ENCODE data around the gene TSPAN8. TPM values are rescaled to one million over a fixed set of nuclear protein-coding genes. Genes with fewer than 3 reads are reported as not detected.
"Not testable (repeated sequence)": the region's sequence is repeated elsewhere in the genome, so short reads cannot be mapped to it uniquely, and the experiment has no call there.

TSPAN8 gene
- total RNA-seq, 1 experiment from 2014 or later = 0.37 TPM

- TF ChIP-seq, protein P1, sequence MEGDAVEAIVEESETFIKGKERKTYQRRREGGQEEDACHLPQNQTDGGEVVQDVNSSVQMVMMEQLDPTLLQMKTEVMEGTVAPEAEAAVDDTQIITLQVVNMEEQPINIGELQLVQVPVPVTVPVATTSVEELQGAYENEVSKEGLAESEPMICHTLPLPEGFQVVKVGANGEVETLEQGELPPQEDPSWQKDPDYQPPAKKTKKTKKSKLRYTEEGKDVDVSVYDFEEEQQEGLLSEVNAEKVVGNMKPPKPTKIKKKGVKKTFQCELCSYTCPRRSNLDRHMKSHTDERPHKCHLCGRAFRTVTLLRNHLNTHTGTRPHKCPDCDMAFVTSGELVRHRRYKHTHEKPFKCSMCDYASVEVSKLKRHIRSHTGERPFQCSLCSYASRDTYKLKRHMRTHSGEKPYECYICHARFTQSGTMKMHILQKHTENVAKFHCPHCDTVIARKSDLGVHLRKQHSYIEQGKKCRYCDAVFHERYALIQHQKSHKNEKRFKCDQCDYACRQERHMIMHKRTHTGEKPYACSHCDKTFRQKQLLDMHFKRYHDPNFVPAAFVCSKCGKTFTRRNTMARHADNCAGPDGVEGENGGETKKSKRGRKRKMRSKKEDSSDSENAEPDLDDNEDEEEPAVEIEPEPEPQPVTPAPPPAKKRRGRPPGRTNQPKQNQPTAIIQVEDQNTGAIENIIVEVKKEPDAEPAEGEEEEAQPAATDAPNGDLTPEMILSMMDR (IDR thresholded peaks at IDR 0.05) = no peak
- no peak for TF ChIP-seq SOX15 (CRISPR knock-in tag; IDR thresholded peaks at IDR 0.05)
- no peak for TF ChIP-seq GRHL2 (CRISPR knock-in tag; IDR thresholded peaks at IDR 0.05; ENCODE audit: insufficient replicate concordance, severe bottlenecking)
These were observed 8.5 kb upstream of the TSPAN8 start (continued) for GRCh38 chr12:71166280-71166679.

- POLR2A ChIA-PET; DNase-seq (ENCODE audit: low spot score); CTCF ChIA-PET; ATAC-seq; H3K4me1 Mint-ChIP-seq; H3K27me3 Mint-ChIP-seq (ENCODE audit: low read depth); H3K27ac Mint-ChIP-seq; H3K4me3 Mint-ChIP-seq: not testable (repeated sequence)
- Mint-ChIP-seq H3K9me3 (peaks cover 30% of the 10 kb centered on the region), H3K36me3 (peaks cover 19% of the 10 kb centered on the region)
These were observed 8.0 kb upstream of the TSPAN8 start for GRCh38 chr12:71165780-71166179.

GRCh38 chr12:71164568-71165197 lies 6.9 kb upstream of the TSPAN8 start:
- no peak for TF ChIP-seq ZNF416 (CRISPR knock-in tag; IDR thresholded peaks at IDR 0.05)
- no peak for TF ChIP-seq NR2C2 (CRISPR knock-in tag; IDR thresholded peaks at IDR 0.05)
- TF ChIP-seq ATF1 (CRISPR knock-in tag; IDR thresholded peaks at IDR 0.05) = no peak
- TF ChIP-seq JUN (CRISPR knock-in tag; IDR thresholded peaks at IDR 0.05) = no peak
- TF ChIP-seq KAT7 (CRISPR knock-in tag; IDR thresholded peaks at IDR 0.05; ENCODE audit: borderline replicate concordance) = no peak
- TF ChIP-seq ESRRA (CRISPR knock-in tag; IDR thresholded peaks at IDR 0.05; ENCODE audit: borderline replicate concordance) = no peak
- no peak for TF ChIP-seq ZNF219 (CRISPR knock-in tag; IDR thresholded peaks at IDR 0.05; ENCODE audit: borderline replicate concordance)
- TF ChIP-seq GTF2I (CRISPR knock-in tag; conservative IDR thresholded peaks at IDR 0.05) = no peak
- no peak for TF ChIP-seq ZNF396 (CRISPR knock-in tag; IDR thresholded peaks at IDR 0.05; ENCODE audit: borderline replicate concordance)
- no peak for TF ChIP-seq TEAD4 (CRISPR knock-in tag; IDR thresholded peaks at IDR 0.05)
- no peak for TF ChIP-seq PRRX2 (CRISPR knock-in tag; IDR thresholded peaks at IDR 0.05)
- TF ChIP-seq CREB1 (CRISPR knock-in tag; IDR thresholded peaks at IDR 0.05) = no peak
- no peak for TF ChIP-seq AFF4 (CRISPR knock-in tag; IDR thresholded peaks at IDR 0.05; ENCODE audit: borderline replicate concordance)
- DNase-seq (ENCODE audit: low spot score) = no peak
- no peak overlapping the region for H3K4me3 Mint-ChIP-seq
- peaks cover 30% of the 10 kb centered on the region for H3K9me3 Mint-ChIP-seq
- no peak overlapping the region for H3K27ac Mint-ChIP-seq
- H3K36me3 Mint-ChIP-seq = peaks cover 19% of the 10 kb centered on the region
- no peak for ATAC-seq
- no peaks in the 10 kb centered on the region for H3K27me3 Mint-ChIP-seq (ENCODE audit: low read depth)
- ChIA-PET CTCF (no interaction called here), POLR2A (no interaction called here)
- no peaks in the 10 kb centered on the region for H3K4me1 Mint-ChIP-seq

DNA sequence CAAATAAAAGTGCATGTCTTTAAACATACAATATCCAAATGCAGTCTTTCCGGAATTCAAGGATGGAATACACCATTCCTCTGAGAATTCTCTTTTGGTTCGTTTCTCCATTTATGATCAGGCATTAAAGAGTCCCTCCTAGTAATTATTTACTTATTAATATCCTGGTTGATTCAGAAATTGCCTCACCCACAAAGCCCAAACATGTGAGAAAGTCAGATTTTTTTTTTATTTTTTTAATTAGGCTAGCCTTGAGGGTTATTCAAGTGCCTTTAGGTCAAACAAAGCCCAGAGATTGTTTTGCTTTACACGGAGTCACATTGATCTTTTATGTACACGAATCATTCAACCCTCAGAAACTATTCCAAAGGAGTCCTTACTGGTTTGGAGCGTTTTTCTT lies 6.4 kb upstream of the TSPAN8 start:
- Mint-ChIP-seq H3K4me3 (no peak overlapping the region), H3K4me1 (no peaks in the 10 kb centered on the region), H3K36me3 (peaks cover 19% of the 10 kb centered on the region), H3K27ac (no peak overlapping the region), H3K27me3 (ENCODE audit: low read depth) (no peaks in the 10 kb centered on the region), H3K9me3 (peaks cover 30% of the 10 kb centered on the region)
- ATAC-seq (no peak), DNase-seq (ENCODE audit: low spot score) (no peak)
- CTCF ChIA-PET = no interaction called here
- POLR2A ChIA-PET = no interaction called here
- TF ChIP-seq NR2C2 (CRISPR knock-in tag; IDR thresholded peaks at IDR 0.05) (no peak), GABPB1 (CRISPR knock-in tag; IDR thresholded peaks at IDR 0.05) (no peak), SMAD4 (CRISPR knock-in tag; IDR thresholded peaks at IDR 0.05) (no peak), ZNF121 (CRISPR knock-in tag; IDR thresholded peaks at IDR 0.05) (no peak), CREB1 (CRISPR knock-in tag; IDR thresholded peaks at IDR 0.05) (no peak), ZNF671 (CRISPR knock-in tag; IDR thresholded peaks at IDR 0.05) (no peak), ZNF423 (CRISPR knock-in tag; IDR thresholded peaks at IDR 0.05) (no peak), ZNF396 (CRISPR knock-in tag; IDR thresholded peaks at IDR 0.05; ENCODE audit: borderline replicate concordance) (no peak)
- TF ChIP-seq, protein P2, sequence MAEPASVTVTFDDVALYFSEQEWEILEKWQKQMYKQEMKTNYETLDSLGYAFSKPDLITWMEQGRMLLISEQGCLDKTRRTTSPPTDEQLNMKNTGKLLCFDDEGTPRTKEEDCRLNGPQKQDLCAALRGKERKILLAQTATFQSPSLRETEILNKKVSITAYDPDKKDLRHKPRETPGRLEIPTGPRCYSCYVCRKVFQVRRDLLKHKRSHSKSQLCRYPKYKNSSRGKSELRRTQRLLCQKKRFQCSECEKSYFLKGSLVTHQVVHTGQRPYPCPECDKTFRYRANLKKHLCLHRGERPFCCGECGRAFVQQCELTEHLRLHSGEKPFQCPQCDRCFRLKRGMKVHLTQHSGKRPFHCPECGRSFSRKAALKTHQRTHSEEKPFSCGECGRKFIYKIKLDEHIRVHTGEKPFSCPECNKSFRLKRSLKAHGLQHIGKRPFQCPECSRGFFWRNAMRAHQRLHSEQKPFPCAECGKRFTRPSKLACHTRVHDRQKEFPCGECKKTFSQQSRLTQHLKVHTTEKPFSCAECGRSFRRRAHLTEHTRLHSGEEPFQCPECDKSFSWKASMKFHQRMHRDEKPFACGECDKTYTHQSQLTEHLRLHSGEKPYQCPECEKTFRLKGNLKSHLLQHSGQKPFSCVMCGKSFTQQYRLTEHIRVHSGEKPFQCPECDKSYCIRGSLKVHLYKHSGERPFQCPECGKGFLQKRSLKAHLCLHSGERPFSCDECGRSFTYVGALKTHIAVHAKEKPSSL (CRISPR knock-in tag; conservative IDR thresholded peaks at IDR 0.05) = no peak
- TF ChIP-seq, protein P3, sequence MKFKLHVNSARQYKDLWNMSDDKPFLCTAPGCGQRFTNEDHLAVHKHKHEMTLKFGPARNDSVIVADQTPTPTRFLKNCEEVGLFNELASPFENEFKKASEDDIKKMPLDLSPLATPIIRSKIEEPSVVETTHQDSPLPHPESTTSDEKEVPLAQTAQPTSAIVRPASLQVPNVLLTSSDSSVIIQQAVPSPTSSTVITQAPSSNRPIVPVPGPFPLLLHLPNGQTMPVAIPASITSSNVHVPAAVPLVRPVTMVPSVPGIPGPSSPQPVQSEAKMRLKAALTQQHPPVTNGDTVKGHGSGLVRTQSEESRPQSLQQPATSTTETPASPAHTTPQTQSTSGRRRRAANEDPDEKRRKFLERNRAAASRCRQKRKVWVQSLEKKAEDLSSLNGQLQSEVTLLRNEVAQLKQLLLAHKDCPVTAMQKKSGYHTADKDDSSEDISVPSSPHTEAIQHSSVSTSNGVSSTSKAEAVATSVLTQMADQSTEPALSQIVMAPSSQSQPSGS (CRISPR knock-in tag; IDR thresholded peaks at IDR 0.05; ENCODE audit: borderline replicate concordance, low read depth) = no peak

Data from WTC11 (cell line).